Measurements from ENCODE around the gene LONP1. TPM values are rescaled to one million over a fixed set of nuclear protein-coding genes. Genes with fewer than 3 reads are reported as not detected.
"Not testable (repeated sequence)": the region's sequence is repeated elsewhere in the genome, so short reads cannot be mapped to it uniquely, and the experiment has no call there.

The LONP1 gene
- total and polyA plus RNA-seq, 9 donors, result 25.5 to 77.2 (median 51.4) TPM

DNA sequence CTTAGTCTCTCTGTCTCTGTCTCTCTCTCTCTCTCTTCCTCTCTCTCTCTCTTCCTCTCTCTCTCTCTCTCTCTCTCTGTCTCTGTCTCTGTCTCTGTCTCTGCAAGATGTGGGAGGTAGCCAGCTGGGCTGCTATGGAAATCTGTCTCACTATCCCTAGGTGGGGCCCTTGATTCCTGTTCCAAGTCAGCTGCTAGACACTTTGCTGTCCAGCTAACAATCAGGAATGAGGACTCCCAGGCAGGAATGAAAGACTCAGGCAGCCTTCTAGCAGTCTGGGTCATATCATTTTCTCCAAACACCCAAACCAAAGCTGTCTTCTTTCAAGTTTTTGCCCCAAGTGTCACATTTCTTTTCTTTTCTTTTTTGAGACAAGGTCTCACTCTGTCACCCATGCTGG lies 23.7 kb upstream of the LONP1 start:
- Histone ChIP-seq H3K36me3 (no peaks in the 10 kb centered on the region), H3K4me3 (no peak overlapping the region), H3K4me1 (ENCODE audit: insufficient read depth) (no peaks in the 10 kb centered on the region), H3K27ac (no peak overlapping the region), H3K27me3 (no peaks in the 10 kb centered on the region), H3K9me3 (no peaks in the 10 kb centered on the region)
- intact Hi-C loops (cut with DNase I), result no loop called here
- no peak for TF ChIP-seq POLR2A (IDR thresholded peaks at IDR 0.05)
- TF ChIP-seq EP300 (IDR thresholded peaks at IDR 0.05), result no peak
- no peak for DNase-seq

GRCh38 chr19:5742051-5742450 lies 22.1 kb upstream of the LONP1 start:
- TF ChIP-seq, protein P1, sequence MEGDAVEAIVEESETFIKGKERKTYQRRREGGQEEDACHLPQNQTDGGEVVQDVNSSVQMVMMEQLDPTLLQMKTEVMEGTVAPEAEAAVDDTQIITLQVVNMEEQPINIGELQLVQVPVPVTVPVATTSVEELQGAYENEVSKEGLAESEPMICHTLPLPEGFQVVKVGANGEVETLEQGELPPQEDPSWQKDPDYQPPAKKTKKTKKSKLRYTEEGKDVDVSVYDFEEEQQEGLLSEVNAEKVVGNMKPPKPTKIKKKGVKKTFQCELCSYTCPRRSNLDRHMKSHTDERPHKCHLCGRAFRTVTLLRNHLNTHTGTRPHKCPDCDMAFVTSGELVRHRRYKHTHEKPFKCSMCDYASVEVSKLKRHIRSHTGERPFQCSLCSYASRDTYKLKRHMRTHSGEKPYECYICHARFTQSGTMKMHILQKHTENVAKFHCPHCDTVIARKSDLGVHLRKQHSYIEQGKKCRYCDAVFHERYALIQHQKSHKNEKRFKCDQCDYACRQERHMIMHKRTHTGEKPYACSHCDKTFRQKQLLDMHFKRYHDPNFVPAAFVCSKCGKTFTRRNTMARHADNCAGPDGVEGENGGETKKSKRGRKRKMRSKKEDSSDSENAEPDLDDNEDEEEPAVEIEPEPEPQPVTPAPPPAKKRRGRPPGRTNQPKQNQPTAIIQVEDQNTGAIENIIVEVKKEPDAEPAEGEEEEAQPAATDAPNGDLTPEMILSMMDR (IDR thresholded peaks at IDR 0.05), result no peak
- TF ChIP-seq EP300 (IDR thresholded peaks at IDR 0.05), result no peak
- no peak for TF ChIP-seq POLR2A (IDR thresholded peaks at IDR 0.05)
- 81 to 88% (median 83%) methylated on average over 19 of the region's 19 CpGs for WGBS, 3 donors
- DNase-seq, result no peak

GRCh38 chr19:5738423-5738822 lies 18.5 kb upstream of the LONP1 start:
- no peaks in the 10 kb centered on the region for H3K4me1 ChIP-seq (ENCODE audit: insufficient read depth)
- H3K4me3 ChIP-seq, result no peak overlapping the region
- no peaks in the 10 kb centered on the region for H3K9me3 ChIP-seq
- no peaks in the 10 kb centered on the region for H3K27me3 ChIP-seq
- TF ChIP-seq, protein P1 (IDR thresholded peaks at IDR 0.05), result no peak
- no peak for TF ChIP-seq EP300 (IDR thresholded peaks at IDR 0.05)
- TF ChIP-seq POLR2A (IDR thresholded peaks at IDR 0.05), result no peak
- H3K27ac ChIP-seq, result no peak overlapping the region
- WGBS, 3 donors, result 72 to 77% (median 76%) methylated on average over 8 of the region's 8 CpGs
- no peaks in the 10 kb centered on the region for H3K36me3 ChIP-seq
- intact Hi-C loops (cut with DNase I), result no loop called here
- no peak for DNase-seq

More at GRCh38 chr19:5742051-5742450, 22.1 kb upstream of the LONP1 start:
- no peaks in the 10 kb centered on the region for H3K36me3 ChIP-seq
- intact Hi-C loops (cut with DNase I), result no loop called here
- no peak overlapping the region for H3K27ac ChIP-seq
- no peaks in the 10 kb centered on the region for H3K27me3 ChIP-seq
- H3K4me1 ChIP-seq (ENCODE audit: insufficient read depth), result no peaks in the 10 kb centered on the region
- no peak overlapping the region for H3K4me3 ChIP-seq
- no peaks in the 10 kb centered on the region for H3K9me3 ChIP-seq

- H3K36me3 ChIP-seq; DNase-seq; H3K4me3 ChIP-seq; H3K4me1 ChIP-seq (ENCODE audit: insufficient read depth); H3K9me3 ChIP-seq; H3K27ac ChIP-seq; H3K27me3 ChIP-seq; intact Hi-C loops (cut with DNase I): not testable (repeated sequence)
- 79 to 92% (median 84%) methylated on average over 2 of the region's 2 CpGs for WGBS, 3 donors
These were observed 13.2 kb upstream of the LONP1 start for GRCh38 chr19:5733172-5733571.

DNA sequence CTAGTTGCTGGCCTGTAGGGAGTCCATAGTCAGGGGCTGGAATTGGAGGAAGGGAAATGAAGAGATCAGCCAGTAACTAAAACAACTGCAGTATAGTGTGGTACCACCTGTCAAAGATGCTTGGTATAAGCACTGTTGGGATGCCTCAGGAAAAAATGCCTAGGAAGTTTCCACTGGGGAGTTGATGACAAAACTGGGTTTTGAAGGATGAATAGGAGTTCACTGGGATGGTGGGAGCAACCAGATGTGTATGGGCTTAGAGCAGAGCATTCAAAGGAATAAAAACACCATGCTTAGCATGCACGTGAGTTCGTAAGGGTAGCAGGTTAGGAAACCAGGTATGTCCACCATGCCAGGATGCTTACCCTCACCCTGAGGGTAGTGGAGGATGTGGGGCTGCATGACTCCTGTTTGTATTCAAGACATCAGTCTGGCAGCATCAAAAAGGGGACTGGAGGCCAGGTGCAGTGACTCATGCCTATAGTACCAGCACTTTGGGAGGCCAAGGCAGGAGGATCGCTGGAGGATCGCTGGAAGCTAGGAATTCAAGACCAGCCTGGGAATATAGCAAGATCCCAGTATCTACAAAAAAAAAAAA lies 7.6 kb upstream of the LONP1 start:
- no peak for DNase-seq
- H3K27me3 ChIP-seq, result no peaks in the 10 kb centered on the region
- no peak overlapping the region for H3K4me3 ChIP-seq
- H3K27ac ChIP-seq, result no peak overlapping the region
- H3K9me3 ChIP-seq, result peaks cover 0 to 4% of the 10 kb centered on the region in 2 donors
- no peaks in the 10 kb centered on the region for H3K4me1 ChIP-seq (ENCODE audit: insufficient read depth)
- WGBS, 3 donors, result 91 to 95% (median 92%) methylated on average over 4 of the region's 4 CpGs
- TF ChIP-seq, protein P1 (IDR thresholded peaks at IDR 0.05), result no peak
- TF ChIP-seq POLR2A (IDR thresholded peaks at IDR 0.05) (no peak), EP300 (IDR thresholded peaks at IDR 0.05) (no peak)
- intact Hi-C loops (cut with DNase I), result no loop called here
- no peaks in the 10 kb centered on the region for H3K36me3 ChIP-seq
